ENCODE data around the gene TEX22. TPM values are rescaled to one million over a fixed set of nuclear protein-coding genes. Genes with fewer than 3 reads are reported as not detected.

TEX22 gene
- total RNA-seq, 3 donors from 2014 or later: 0.84 to 2.0 (median 0.95) TPM

DNA sequence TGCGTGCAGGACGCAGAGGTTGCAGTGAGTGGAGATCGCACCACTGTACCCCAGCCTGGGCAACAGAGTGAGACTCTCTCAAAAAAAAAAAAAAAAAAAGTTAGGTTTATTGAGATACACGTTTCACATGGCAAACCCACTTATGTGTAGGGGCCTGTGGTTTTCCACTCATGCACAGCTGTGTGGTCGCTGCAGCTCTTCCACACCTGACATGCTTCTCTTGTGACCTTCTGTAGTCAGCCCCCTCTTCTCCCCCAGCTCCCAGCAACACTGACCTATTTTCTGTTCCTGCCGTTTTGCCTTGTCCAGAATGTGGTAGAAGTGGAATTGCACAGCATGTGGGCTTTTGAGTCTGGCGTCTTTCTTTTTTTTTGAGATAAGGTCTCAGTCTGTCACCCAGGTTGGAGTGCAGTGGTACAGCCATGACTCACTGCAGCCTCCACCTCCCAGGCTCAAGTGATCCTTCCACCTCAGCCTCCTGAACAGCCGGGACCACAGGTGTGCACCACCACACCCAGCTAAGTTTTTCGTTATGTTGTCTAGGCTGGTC is 29.7 kb downstream of the TEX22 start:
- TF ChIP-seq, protein P1, sequence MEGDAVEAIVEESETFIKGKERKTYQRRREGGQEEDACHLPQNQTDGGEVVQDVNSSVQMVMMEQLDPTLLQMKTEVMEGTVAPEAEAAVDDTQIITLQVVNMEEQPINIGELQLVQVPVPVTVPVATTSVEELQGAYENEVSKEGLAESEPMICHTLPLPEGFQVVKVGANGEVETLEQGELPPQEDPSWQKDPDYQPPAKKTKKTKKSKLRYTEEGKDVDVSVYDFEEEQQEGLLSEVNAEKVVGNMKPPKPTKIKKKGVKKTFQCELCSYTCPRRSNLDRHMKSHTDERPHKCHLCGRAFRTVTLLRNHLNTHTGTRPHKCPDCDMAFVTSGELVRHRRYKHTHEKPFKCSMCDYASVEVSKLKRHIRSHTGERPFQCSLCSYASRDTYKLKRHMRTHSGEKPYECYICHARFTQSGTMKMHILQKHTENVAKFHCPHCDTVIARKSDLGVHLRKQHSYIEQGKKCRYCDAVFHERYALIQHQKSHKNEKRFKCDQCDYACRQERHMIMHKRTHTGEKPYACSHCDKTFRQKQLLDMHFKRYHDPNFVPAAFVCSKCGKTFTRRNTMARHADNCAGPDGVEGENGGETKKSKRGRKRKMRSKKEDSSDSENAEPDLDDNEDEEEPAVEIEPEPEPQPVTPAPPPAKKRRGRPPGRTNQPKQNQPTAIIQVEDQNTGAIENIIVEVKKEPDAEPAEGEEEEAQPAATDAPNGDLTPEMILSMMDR (IDR thresholded peaks at IDR 0.05): no peak
- H3K9me3 ChIP-seq: no peaks in the 10 kb centered on the region
- ATAC-seq (no peak), DNase-seq (no peak)
- intact Hi-C loops (cut with DNase I, micrococcal nuclease): no loop called here
- no peaks in the 10 kb centered on the region for H3K36me3 ChIP-seq (ENCODE audit: low read depth)
- no peaks in the 10 kb centered on the region for H3K4me1 ChIP-seq (ENCODE audit: low read depth)
- no peak overlapping the region for H3K4me3 ChIP-seq

DNA sequence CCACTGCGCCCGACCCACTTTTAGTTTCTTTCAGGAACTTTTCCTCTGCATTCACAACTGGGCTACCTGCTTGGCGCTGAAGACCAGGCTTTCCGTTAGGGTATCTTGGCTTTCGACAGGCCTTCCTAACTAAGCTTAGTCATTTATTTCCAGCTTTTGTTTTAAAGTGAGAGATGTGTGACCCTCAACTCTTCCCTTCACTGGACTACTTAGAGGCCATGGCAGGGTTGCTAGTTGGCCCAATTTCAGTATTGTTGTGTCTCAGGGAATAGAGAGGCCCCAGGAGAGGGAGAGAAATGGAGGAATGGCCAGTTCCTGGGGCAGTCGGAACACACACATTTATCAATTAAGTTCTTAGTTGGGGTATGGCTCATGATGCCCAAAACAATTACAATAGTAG is 31.7 kb downstream of the TEX22 start:
- TF ChIP-seq, protein P1 (IDR thresholded peaks at IDR 0.05): no peak
- H3K4me3 ChIP-seq: no peak overlapping the region
- DNase-seq (no peak), ATAC-seq (no peak)
- H3K4me1 ChIP-seq (ENCODE audit: low read depth): no peaks in the 10 kb centered on the region
- no peaks in the 10 kb centered on the region for H3K9me3 ChIP-seq
- H3K36me3 ChIP-seq (ENCODE audit: low read depth): no peaks in the 10 kb centered on the region
- intact Hi-C loops (cut with DNase I, micrococcal nuclease): no loop called here

DNA sequence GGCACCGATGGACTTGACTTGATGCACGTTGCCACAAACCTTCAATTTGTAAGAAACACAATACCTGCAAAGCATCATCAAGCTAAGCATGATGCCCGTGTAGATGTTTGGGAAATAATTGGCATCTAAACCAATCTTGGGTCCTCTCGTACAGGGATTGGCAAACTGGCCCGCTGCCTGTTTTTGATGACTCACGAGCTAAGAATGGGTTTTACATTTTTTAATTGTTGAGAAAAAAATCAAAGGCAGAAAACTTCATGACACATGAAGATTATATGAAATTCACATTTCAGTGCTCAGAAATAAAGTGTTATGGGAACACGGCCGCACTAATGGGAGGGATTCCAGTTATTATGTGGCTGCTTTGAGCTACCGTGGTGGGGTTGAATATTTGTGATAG is 32.2 kb downstream of the TEX22 start:
- no peaks in the 10 kb centered on the region for H3K9me3 ChIP-seq
- intact Hi-C loops (cut with DNase I, micrococcal nuclease): no loop called here
- TF ChIP-seq, protein P1 (IDR thresholded peaks at IDR 0.05): no peak
- no peak overlapping the region for H3K4me3 ChIP-seq
- ATAC-seq (no peak), DNase-seq (no peak)
- H3K36me3 ChIP-seq (ENCODE audit: low read depth): no peaks in the 10 kb centered on the region
- H3K4me1 ChIP-seq (ENCODE audit: low read depth): no peaks in the 10 kb centered on the region

- Histone ChIP-seq H3K4me3 (no peak overlapping the region), H3K36me3 (ENCODE audit: low read depth) (no peaks in the 10 kb centered on the region), H3K4me1 (ENCODE audit: low read depth) (no peaks in the 10 kb centered on the region), H3K9me3 (no peaks in the 10 kb centered on the region)
- ATAC-seq (no peak), DNase-seq (no peak)
- TF ChIP-seq, protein P1 (IDR thresholded peaks at IDR 0.05): no peak
- intact Hi-C loops (cut with DNase I, micrococcal nuclease): no loop called here
Measured at GRCh38 chr14:105431256-105431655, 32.9 kb downstream of the TEX22 start.

GRCh38 chr14:105432657-105433056 is 34.3 kb downstream of the TEX22 start:
- TF ChIP-seq, protein P1 (IDR thresholded peaks at IDR 0.05): no peak
- ATAC-seq: no peak
- intact Hi-C loops (cut with DNase I, micrococcal nuclease): no loop called here

DNA sequence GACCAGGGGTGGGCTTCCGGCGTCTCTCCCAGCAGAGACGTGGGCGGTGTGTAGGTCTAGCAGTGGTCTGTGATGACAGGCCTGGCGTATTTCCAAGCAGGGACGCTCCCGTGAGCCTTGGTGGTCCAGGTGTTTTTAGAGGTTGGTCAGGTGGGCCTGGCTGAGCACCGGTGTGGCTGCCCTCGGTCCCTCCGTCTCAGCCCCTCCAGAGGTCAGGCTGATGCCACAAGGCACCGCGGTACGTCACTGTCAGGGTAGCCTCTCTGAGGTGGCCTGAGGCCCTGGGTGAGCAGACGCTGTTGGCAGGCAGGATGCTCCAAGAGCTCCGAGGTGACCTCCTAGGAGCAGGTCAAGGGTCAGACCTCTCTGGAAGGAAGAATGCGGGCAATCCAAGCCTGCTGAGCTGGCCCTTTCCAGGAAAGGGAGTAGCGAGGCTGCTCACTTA is 34.8 kb downstream of the TEX22 start:
- Histone ChIP-seq H3K36me3 (ENCODE audit: low read depth) (no peaks in the 10 kb centered on the region), H3K4me1 (ENCODE audit: low read depth) (no peaks in the 10 kb centered on the region), H3K4me3 (no peak overlapping the region), H3K9me3 (no peaks in the 10 kb centered on the region)
- intact Hi-C loops (cut with DNase I, micrococcal nuclease): no loop called here
- ATAC-seq (no peak), DNase-seq (no peak)
- TF ChIP-seq, protein P1 (IDR thresholded peaks at IDR 0.05): no peak

More at GRCh38 chr14:105432657-105433056, 34.3 kb downstream of the TEX22 start:
- H3K4me3 ChIP-seq: no peak overlapping the region
- H3K36me3 ChIP-seq (ENCODE audit: low read depth): no peaks in the 10 kb centered on the region
- H3K4me1 ChIP-seq (ENCODE audit: low read depth): no peaks in the 10 kb centered on the region
- no peaks in the 10 kb centered on the region for H3K9me3 ChIP-seq
- DNase-seq: no peak

Measured in mucosa of descending colon (tissue), 3 donors.